Measurements from ENCODE around the gene OGA.
A peak's percentile ranks its signal among the peaks of the same experiment; 100 is the strongest.

Gene OGA

GRCh38 chr10:101834341-101834740 lies 16.1 kb upstream of the OGA start:
- DNase-seq: no peak

GRCh38 chr10:101833466-101833865 lies 15.2 kb upstream of the OGA start:
- no peak for DNase-seq

GRCh38 chr10:101832325-101832771 lies 14.1 kb upstream of the OGA start:
- no peak for DNase-seq

GRCh38 chr10:101831169-101831811 lies 13.0 kb upstream of the OGA start:
- DNase-seq: no peak

GRCh38 chr10:101830322-101831168 lies 12.3 kb upstream of the OGA start:
- DNase-seq: peak; percentile 74

- DNase-seq: no peak
Measured at GRCh38 chr10:101829561-101830315, 11.5 kb upstream of the OGA start.

- no peak for DNase-seq
Measured at GRCh38 chr10:101828766-101829551, 10.7 kb upstream of the OGA start.

- no peak for DNase-seq
Measured at GRCh38 chr10:101827919-101828600, 9.8 kb upstream of the OGA start.

- DNase-seq: no peak
Measured at GRCh38 chr10:101826852-101827434, 8.7 kb upstream of the OGA start.

- no peak for DNase-seq
Measured at GRCh38 chr10:101824736-101825135, 6.5 kb upstream of the OGA start.

GRCh38 chr10:101818872-101819633 lies 809 bp upstream of the OGA start:
- no peak for DNase-seq

GRCh38 chr10:101817337-101818118 lies 716 bp downstream of the OGA start:
- peak; percentile 82 for DNase-seq

- DNase-seq: no peak
Measured at GRCh38 chr10:101816913-101817336, 1.3 kb downstream of the OGA start.

- no peak for DNase-seq
Measured at GRCh38 chr10:101816376-101816775, 1.9 kb downstream of the OGA start.

- DNase-seq: no peak
Measured at GRCh38 chr10:101814466-101815071, 3.7 kb downstream of the OGA start.

- no peak for DNase-seq
Measured at GRCh38 chr10:101812606-101813005, 5.6 kb downstream of the OGA start.

GRCh38 chr10:101807158-101807557 lies 11.1 kb downstream of the OGA start:
- no peak for DNase-seq

- no peak for DNase-seq
Measured at GRCh38 chr10:101803511-101803910, 14.7 kb downstream of the OGA start.

- no peak for DNase-seq
Measured at GRCh38 chr10:101797403-101798059, 20.7 kb downstream of the OGA start.

Data from amniotic stem cell (primary cell).